ENCODE data around the gene ZNF335. TPM values are rescaled to one million over a fixed set of nuclear protein-coding genes. Genes with fewer than 3 reads are reported as not detected.
A peak's percentile ranks its signal among the peaks of the same experiment; 100 is the strongest.

Gene ZNF335
- total RNA-seq, 4 donors from 2014 or later, result 12.9 to 19.0 (median 15.3) TPM

DNA sequence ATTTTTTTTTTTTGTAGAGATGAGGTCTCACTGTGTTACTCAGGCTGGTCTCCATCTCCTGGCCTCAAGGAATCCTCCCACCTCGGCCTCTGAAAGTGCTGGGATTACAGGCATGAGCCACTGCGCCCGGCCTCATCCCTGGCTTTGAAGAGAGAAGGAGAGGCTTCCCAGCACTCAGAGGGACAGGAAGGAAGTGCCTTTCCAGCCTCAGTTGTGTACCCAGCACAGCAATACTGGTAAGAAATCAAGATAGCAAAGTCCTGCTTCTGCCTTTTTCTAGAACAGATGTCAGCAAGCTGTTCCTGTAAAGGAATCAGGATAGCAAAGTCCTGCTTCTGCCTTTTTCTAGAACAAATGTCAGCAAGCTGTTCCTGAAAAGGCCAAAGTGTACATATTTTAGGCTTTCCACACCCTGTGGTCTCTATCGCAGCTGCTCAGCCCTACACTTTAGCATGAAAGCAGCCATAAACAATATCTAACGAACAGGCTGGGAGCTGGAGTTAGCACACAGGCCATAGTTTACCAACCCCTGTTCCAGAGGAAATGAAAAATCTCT, 53.7 kb downstream of the ZNF335 start:
- Histone ChIP-seq H3K27ac (replicated peaks in 1 of 4) (peak overlapping the region; percentile 37 to 69 (median 64)), H3K4me3 (no peak overlapping the region), H3K27me3 (peaks cover 0 to 1% (median under 1%) of the 10 kb centered on the region in 4 donors), H3K9me3 (no peaks in the 10 kb centered on the region), H3K4me1 (peaks cover 28 to 47% (median 33%) of the 10 kb centered on the region in 4 donors), H3K36me3 (no peaks in the 10 kb centered on the region)
- TF ChIP-seq POLR2AphosphoS5 (IDR thresholded peaks at IDR 0.05) (peak in 1 of 2 donors; percentile 23), CTCF (IDR thresholded peaks at IDR 0.05) (no peak)
- DNase-seq (ENCODE audit: extremely low spot score), result no peak
- WGBS, result 59% methylated on average over 3 of the region's 5 CpGs
- intact Hi-C loops (cut with DNase I), result no loop called here

GRCh38 chr20:45917790-45918141, 54.2 kb downstream of the ZNF335 start:
- H3K27me3 ChIP-seq, result peaks cover 0 to 6% (median 3%) of the 10 kb centered on the region in 4 donors
- peaks cover 30 to 49% (median 32%) of the 10 kb centered on the region in 4 donors for H3K4me1 ChIP-seq
- no peak overlapping the region for H3K4me3 ChIP-seq
- TF ChIP-seq EP300 (IDR thresholded peaks at IDR 0.05) (no peak), CTCF (IDR thresholded peaks at IDR 0.05) (no peak), POLR2A (IDR thresholded peaks at IDR 0.05; ENCODE audit: low read depth) (no peak), POLR2AphosphoS5 (IDR thresholded peaks at IDR 0.05) (no peak)
- H3K27ac ChIP-seq (replicated peaks in 1 of 4), result peak overlapping the region; percentile 37 to 69 (median 64)
- no peak for DNase-seq (ENCODE audit: extremely low spot score)
- 68% methylated on average over 5 of the region's 5 CpGs for WGBS
- no peaks in the 10 kb centered on the region for H3K9me3 ChIP-seq
- intact Hi-C loops (cut with DNase I), result no loop called here
- H3K36me3 ChIP-seq, result no peaks in the 10 kb centered on the region

- Histone ChIP-seq H3K27ac (replicated peaks in 1 of 4) (peak overlapping the region in 1 of 4 donors; percentile 77), H3K27me3 (peaks cover 0 to 14% (median 5%) of the 10 kb centered on the region in 4 donors), H3K9me3 (no peaks in the 10 kb centered on the region), H3K36me3 (peaks cover 0 to 6% (median under 1%) of the 10 kb centered on the region in 4 donors), H3K4me3 (no peak overlapping the region), H3K4me1 (peaks cover 18 to 43% (median 32%) of the 10 kb centered on the region in 4 donors)
- whole genome bisulfite sequencing, result 58% methylated on average over 4 of the region's 5 CpGs
- DNase-seq (ENCODE audit: extremely low spot score), result no peak
- intact Hi-C loops (cut with DNase I), result no loop called here
- no peak for TF ChIP-seq CTCF (IDR thresholded peaks at IDR 0.05)
- no peak for TF ChIP-seq POLR2A (IDR thresholded peaks at IDR 0.05; ENCODE audit: low read depth)
- no peak for TF ChIP-seq EP300 (IDR thresholded peaks at IDR 0.05)
- TF ChIP-seq POLR2AphosphoS5 (IDR thresholded peaks at IDR 0.05), result no peak
Observed at GRCh38 chr20:45913116-45913515, 58.9 kb downstream of the ZNF335 start.

GRCh38 chr20:45912344-45912682, 59.7 kb downstream of the ZNF335 start:
- H3K27ac ChIP-seq (replicated peaks in 1 of 4), result peak overlapping the region; percentile 77 to 81 (median 80)
- H3K36me3 ChIP-seq, result peaks cover 0 to 14% (median 3%) of the 10 kb centered on the region in 4 donors
- intact Hi-C loops (cut with DNase I), result no loop called here
- no peak for DNase-seq (ENCODE audit: extremely low spot score)
- no peak for TF ChIP-seq POLR2AphosphoS5 (IDR thresholded peaks at IDR 0.05)
- TF ChIP-seq POLR2A (IDR thresholded peaks at IDR 0.05; ENCODE audit: low read depth), result no peak
- TF ChIP-seq CTCF (IDR thresholded peaks at IDR 0.05), result no peak
- TF ChIP-seq EP300 (IDR thresholded peaks at IDR 0.05), result no peak
- no peaks in the 10 kb centered on the region for H3K9me3 ChIP-seq
- H3K4me3 ChIP-seq, result peak overlapping the region; percentile 53 to 61 (median 59)
- peaks cover 18 to 35% (median 32%) of the 10 kb centered on the region in 4 donors for H3K4me1 ChIP-seq
- H3K27me3 ChIP-seq, result peaks cover 0 to 14% (median 5%) of the 10 kb centered on the region in 4 donors
- WGBS, result 40% methylated on average over 4 of the region's 4 CpGs
